ENCODE data around the gene STARD8.

Gene STARD8

DNA sequence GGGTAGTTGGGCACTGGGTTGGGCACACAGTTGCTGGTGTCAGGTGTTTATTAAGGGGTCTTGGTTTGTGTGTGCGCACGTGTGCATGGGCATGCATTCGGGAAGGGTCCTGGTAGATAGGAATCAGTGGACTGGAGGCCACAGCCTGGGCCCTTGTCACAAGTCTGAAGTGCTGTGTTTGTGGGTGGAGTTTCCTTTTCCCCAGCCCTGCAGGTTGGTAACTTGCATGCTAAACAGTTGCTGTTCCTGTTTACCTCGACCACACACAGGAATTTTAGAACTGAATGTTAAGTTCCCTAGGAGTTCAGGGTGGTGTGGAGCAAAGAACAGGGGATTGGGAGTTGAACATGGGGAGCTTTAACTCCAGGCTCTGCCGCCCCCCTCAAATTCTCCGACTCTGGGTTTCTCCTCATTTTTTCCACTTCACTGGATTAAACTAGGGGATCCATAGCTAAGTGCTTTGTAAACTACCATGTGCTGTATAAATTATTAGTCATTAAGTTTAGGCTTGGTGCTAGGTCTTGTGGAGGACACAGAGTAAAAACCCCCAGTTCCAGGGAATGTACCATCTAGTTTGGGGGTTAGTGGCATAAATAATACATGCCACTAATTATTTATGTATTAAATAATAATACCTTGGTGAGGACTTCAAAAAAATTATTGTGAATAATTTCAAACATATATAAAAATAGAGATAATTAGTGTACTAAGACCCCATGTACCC is 49.0 kb downstream of the STARD8 start:
- H3K9me3 ChIP-seq, result peaks cover 20% of the 10 kb centered on the region; the same call in 1 of the 2 replicates
- no peak overlapping the region for H3K9ac ChIP-seq
- H4K20me1 ChIP-seq, result no peaks in the 10 kb centered on the region; the same call in 1 of the 2 replicates
- peaks cover 90% of the 10 kb centered on the region for H3K27me3 ChIP-seq
- no peaks in the 10 kb centered on the region for H3K4me1 ChIP-seq
- no peak for TF ChIP-seq Cebpa-rat (IDR thresholded peaks at IDR 0.05)
- no peak overlapping the region for H3K4me2 ChIP-seq
- H3K4me3 ChIP-seq, result no peak overlapping the region
- H3K27ac ChIP-seq, result no peak overlapping the region
- no peaks in the 10 kb centered on the region for H3K36me3 ChIP-seq

DNA sequence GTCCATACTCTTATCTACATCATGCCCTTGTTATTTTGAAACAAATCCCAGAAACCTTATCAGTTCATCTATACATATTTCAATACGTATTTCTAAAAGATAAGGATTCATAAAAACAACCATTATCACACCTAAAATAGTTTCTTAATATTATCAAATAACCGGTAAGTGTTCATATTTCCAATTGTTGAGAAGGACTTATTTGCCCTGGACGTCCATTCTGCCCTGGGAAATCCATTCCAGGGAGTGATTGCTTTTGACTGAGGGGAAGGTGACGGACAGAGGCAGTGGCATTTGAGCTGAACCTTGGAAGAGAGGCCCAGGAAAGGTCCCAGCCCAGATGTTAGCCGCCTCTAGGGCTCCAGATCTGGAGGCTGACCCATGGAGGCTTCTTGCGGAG is 49.6 kb downstream of the STARD8 start:
- no peak for TF ChIP-seq Cebpa-rat (IDR thresholded peaks at IDR 0.05)
- Histone ChIP-seq H3K36me3 (no peaks in the 10 kb centered on the region), H3K9ac (no peak overlapping the region), H3K9me3 (peaks cover 20% of the 10 kb centered on the region; the same call in 1 of the 2 replicates), H3K27me3 (peaks cover 90% of the 10 kb centered on the region), H3K4me1 (no peaks in the 10 kb centered on the region), H3K4me2 (no peak overlapping the region), H3K27ac (no peak overlapping the region), H3K4me3 (no peak overlapping the region), H4K20me1 (no peaks in the 10 kb centered on the region; the same call in 1 of the 2 replicates)

DNA sequence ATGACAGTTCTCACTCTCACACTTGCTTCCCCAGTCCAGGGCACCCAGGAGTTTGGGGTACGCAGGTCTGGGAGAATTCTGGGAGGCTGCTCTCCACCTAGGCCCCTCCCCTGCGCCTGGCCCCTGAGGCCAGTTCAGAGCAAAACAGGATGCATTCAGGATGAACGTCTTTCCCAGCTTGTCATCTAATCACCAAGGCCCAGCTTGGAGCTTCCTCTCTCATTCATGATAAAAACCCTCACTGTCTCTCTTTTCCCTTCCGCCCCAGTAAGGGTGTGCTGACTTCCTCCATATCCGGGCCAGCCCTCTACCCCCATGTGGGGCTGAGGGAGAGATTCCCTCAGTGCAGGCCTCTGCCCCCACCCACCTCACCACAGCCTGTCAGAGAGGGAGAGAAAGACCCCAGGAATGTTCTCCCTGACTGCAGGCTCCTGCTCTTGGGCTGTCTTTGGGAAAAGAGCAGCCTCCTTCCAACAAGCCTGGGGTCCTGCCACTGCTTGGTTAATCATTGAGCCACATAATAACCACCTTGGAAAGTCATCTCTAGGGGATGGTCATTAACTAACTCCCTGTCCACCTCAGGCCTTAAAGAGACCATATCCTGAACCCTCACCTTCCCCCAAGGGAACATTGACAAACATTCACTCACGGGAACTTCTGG is 50.1 kb downstream of the STARD8 start:
- Histone ChIP-seq H3K27me3 (peaks cover 89% of the 10 kb centered on the region), H3K9ac (no peak overlapping the region)

DNA sequence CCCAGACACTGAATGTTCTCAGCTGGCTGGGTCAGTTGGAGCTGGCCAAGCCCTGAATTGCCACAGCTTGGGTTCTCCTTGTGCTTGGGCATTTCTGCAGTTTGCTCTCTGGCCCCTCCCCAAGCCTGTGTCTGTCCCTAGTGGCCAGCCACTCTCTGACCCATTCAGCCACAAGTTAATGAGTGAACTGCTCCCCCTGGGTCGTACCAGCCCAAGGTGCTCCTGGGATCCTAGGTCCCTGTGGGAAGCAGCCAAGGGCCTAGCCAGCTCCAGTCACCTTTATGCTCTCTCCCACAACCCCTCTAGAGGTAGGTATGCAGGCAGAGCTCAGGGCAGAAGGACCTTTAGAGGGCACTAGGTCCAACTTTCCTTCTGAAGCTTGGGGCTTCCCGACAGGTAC is 51.5 kb downstream of the STARD8 start:
- Histone ChIP-seq H3K27me3 (peaks cover 86% of the 10 kb centered on the region), H3K4me1 (peaks cover 9% of the 10 kb centered on the region), H3K36me3 (no peaks in the 10 kb centered on the region), H3K9me3 (0 out of 2 replicates have a peak, but pooled peaks cover 8% of the 10 kb centered on the region), H3K4me3 (no peak overlapping the region), H3K9ac (no peak overlapping the region), H3K4me2 (no peak overlapping the region), H3K27ac (no peak overlapping the region), H4K20me1 (no peaks in the 10 kb centered on the region; the same call in 1 of the 2 replicates)
- no peak for TF ChIP-seq Cebpa-rat (IDR thresholded peaks at IDR 0.05)

More for the DNA sequence above, 50.1 kb downstream of the STARD8 start:
- H3K36me3 ChIP-seq, result no peaks in the 10 kb centered on the region
- no peak overlapping the region for H3K27ac ChIP-seq
- no peaks in the 10 kb centered on the region; the same call in 1 of the 2 replicates for H4K20me1 ChIP-seq
- no peak for TF ChIP-seq Cebpa-rat (IDR thresholded peaks at IDR 0.05)
- no peaks in the 10 kb centered on the region for H3K4me1 ChIP-seq
- no peak overlapping the region for H3K4me3 ChIP-seq
- no peak overlapping the region for H3K4me2 ChIP-seq
- H3K9me3 ChIP-seq, result peaks cover 20% of the 10 kb centered on the region; the same call in 1 of the 2 replicates

DNA sequence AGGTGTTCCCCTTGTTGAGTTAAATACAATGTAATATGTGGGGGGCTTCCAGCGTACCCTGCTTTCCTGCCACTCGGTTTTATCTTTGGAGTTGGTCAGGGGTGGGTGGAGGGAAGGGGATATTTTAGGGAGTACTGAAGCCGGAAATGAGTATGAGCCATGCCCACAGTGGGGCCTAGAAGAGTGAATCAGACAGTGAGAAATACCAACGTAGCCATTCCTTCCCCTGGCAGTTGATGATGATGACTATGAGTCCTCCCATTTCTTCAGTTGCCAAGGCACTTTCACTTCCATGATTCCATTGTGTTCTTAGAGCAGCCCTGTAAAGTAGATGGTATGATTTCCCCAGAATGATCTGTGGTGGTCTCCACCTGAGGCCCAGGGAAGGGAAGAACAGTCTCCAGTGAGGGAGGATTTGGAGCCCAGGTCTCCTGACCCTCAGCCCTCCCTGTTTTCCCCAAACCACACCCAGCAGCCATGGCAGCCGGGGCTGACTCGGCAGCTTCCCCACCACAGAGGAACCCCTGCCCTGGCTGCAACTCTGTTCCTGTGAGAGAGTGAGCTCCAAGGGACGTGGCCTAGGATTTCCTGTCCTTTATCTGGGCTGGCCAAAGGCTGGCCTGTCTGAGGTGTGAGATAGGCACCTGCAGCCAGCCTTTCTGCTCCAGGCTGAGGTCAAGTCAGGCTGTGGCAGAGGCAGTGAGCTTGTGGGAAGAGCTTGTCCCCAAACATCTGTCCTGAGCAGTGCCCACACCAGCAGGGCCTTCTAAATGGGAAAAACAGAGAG is 52.7 kb downstream of the STARD8 start:
- Histone ChIP-seq H3K4me1 (peaks cover 9% of the 10 kb centered on the region), H3K9ac (no peak overlapping the region), H3K9me3 (no peaks in the 10 kb centered on the region), H4K20me1 (no peaks in the 10 kb centered on the region; the same call in 1 of the 2 replicates), H3K27ac (no peak overlapping the region), H3K4me2 (no peak overlapping the region), H3K4me3 (no peak overlapping the region), H3K36me3 (no peaks in the 10 kb centered on the region), H3K27me3 (peaks cover 86% of the 10 kb centered on the region)
- TF ChIP-seq Cebpa-rat (IDR thresholded peaks at IDR 0.05), result no peak

DNA sequence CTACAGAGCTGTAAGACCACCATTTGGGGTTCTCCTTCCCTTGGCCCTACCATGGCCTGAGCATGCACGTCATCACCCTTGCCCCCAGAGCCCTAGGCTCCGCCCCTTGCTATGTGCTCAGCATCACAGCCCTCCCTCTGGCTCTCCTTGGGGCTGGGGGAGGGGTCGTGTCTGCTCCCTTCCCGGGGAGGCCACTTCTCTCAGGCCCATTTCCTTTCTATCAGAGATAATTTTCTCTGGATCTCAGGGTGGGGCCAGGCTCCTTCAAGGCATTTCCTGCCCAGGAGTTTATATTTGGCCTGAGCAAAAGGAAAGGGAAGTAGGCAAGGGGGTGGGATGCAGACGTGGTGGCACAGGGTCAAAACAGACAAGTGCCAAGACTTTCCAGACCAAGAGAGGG is 55.9 kb downstream of the STARD8 start:
- no peak overlapping the region for H3K9ac ChIP-seq
- peaks cover 9% of the 10 kb centered on the region for H3K4me1 ChIP-seq
- peak overlapping the region; percentile 11 for H3K4me2 ChIP-seq

DNA sequence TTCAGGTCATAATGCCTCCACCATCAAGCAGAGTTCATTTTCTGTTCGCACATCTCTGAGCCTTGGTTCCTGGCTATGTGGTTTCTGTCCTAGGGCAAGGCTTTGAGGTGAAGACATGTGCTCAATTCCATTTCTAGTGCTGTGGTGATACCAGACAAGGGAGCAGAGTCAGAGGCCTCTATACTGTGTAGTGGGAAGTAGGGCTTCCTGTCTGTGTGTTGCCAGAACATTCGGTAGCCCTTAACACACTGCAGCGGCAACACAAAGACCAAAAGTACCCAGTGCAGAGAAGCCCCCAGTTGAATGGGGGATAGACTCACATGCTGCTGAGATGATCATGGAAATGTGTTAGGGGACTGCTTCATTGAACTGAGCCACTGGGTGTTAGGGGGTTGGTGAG is 56.4 kb downstream of the STARD8 start:
- H3K9ac ChIP-seq, result no peak overlapping the region
- no peak for TF ChIP-seq Cebpa-rat (IDR thresholded peaks at IDR 0.05)
- no peak overlapping the region for H3K4me3 ChIP-seq
- peaks cover 89% of the 10 kb centered on the region for H3K27me3 ChIP-seq
- no peaks in the 10 kb centered on the region for H3K9me3 ChIP-seq
- H3K27ac ChIP-seq, result no peak overlapping the region
- H3K4me2 ChIP-seq, result peak overlapping the region; percentile 11; the same call in 1 of the 2 replicates
- H3K4me1 ChIP-seq, result peaks cover 9% of the 10 kb centered on the region
- no peaks in the 10 kb centered on the region; the same call in 1 of the 2 replicates for H4K20me1 ChIP-seq
- H3K36me3 ChIP-seq, result no peaks in the 10 kb centered on the region

More for the DNA sequence above, 55.9 kb downstream of the STARD8 start:
- Histone ChIP-seq H3K4me3 (no peak overlapping the region), H3K9me3 (no peaks in the 10 kb centered on the region), H3K27ac (no peak overlapping the region), H4K20me1 (no peaks in the 10 kb centered on the region; the same call in 1 of the 2 replicates), H3K36me3 (no peaks in the 10 kb centered on the region), H3K27me3 (peaks cover 89% of the 10 kb centered on the region)
- no peak for TF ChIP-seq Cebpa-rat (IDR thresholded peaks at IDR 0.05)

GRCh38 chrX:68705986-68706385 is 58.5 kb downstream of the STARD8 start:
- Histone ChIP-seq H3K4me1 (peaks cover 9% of the 10 kb centered on the region), H3K36me3 (no peaks in the 10 kb centered on the region), H3K9me3 (no peaks in the 10 kb centered on the region)

DNA sequence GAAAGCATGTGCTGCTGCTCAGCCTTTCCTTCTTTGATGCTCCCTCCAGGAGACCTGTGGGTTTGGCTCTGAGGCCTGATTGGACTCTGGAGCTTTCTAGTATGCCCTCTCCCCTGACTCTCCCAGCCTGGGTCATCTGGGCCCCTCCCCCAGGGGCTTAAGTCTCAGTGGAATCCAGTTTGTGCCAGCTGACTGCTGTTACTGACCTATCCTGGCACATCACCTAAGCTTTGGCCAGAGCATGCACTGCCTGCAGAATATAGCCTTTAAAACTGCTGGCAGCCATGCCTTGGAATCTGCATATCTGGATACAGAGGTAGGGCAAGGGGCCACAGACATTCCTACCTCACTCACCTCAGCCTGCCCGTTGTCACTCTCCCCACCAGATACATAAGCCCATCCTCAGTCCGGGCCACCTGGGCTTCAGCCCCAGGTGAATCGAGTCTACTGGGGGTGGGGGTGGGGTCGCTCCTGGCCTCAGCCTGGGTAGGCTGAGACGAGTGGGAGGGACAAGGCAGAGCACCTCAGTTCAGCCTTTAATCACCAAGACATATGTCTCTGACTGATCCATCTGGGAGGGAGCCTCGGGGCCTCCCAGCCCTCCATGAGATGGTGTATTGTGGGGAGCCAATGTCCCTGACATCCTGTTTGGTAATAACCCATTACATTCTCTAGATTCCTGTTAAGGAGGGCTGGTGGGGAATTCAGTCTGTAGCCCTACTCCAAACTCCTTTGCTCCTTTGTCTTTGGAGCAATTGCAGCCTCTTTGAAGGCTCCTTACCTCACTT is 61.2 kb downstream of the STARD8 start:
- Histone ChIP-seq H3K9ac (no peak overlapping the region), H3K36me3 (no peaks in the 10 kb centered on the region), H3K9me3 (no peaks in the 10 kb centered on the region), H3K27me3 (peaks cover 82% of the 10 kb centered on the region), H3K4me3 (no peak overlapping the region), H4K20me1 (no peaks in the 10 kb centered on the region), H3K4me2 (no peak overlapping the region), H3K4me1 (peaks cover 2% of the 10 kb centered on the region; the same call in 1 of the 2 replicates), H3K27ac (no peak overlapping the region)
- TF ChIP-seq Cebpa-rat (IDR thresholded peaks at IDR 0.05), result no peak

More at GRCh38 chrX:68705986-68706385, 58.5 kb downstream of the STARD8 start:
- H4K20me1 ChIP-seq, result no peaks in the 10 kb centered on the region; the same call in 1 of the 2 replicates
- no peak overlapping the region for H3K9ac ChIP-seq
- no peak overlapping the region for H3K4me3 ChIP-seq
- TF ChIP-seq Cebpa-rat (IDR thresholded peaks at IDR 0.05), result no peak
- H3K27ac ChIP-seq, result no peak overlapping the region
- peaks cover 75% of the 10 kb centered on the region for H3K27me3 ChIP-seq
- no peak overlapping the region for H3K4me2 ChIP-seq
